ENCODE results near the gene CIT. TPM values are rescaled to one million over a fixed set of nuclear protein-coding genes. Genes with fewer than 3 reads are reported as not detected.

Gene CIT
- total RNA-seq, 2 donors from 2014 or later, result 0.95 to 2.3 TPM

DNA sequence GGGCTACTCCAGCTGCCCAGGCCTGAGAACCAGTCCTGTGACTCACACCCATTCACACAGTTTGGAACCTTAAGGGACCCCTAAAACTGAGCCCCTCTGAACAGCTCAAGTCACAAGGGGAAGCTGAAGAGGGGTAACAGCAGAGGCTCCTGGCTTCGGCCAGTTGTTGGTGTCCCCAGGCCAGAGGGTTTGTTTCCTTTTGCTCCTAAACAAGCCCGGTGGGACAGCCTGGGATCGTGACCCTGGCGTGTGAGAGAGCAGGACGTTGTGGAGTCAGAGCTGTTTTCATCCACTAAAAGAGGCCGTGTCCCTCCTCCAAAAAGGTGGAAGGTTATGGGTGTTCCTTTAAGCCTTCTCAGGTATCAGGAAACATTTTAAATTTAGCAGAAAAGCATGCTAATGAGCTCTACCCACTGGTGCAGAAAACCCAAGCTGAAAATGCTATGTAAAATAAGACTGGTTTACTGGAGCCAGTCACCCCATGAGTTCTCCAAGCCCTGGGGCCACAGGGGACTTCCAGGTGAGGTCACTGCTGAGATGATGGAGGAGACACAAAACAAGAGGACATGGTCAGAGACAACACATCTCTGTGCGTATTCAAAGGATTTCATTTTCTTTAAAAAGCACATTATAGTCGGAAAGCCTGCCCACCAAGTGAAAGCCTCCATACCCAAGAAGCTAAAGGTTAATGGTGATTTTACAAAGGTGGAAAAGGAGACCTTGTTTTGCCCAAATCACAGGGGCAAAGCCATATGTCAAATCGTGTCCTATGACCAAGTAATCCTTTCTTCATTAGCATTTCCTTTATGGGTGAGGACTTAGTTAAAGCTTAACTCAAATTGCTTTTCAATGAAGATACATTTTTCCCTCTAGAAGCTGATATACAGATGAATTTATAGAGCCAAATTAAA lies 195.1 kb downstream of the CIT start:
- peaks cover 29% of the 10 kb centered on the region for H3K36me3 ChIP-seq
- H3K9me3 ChIP-seq, result no peaks in the 10 kb centered on the region
- H3K4me3 ChIP-seq, result no peak overlapping the region
- ATAC-seq (ENCODE audit: insufficient number of reproducible peaks, low FRiP score, low read depth), result no peak
- DNase-seq (ENCODE audit: low spot score), result no peak
- no peak for TF ChIP-seq CTCF (IDR thresholded peaks at IDR 0.05)
- H3K27ac ChIP-seq, result peak overlapping the region in 1 of 2 donors; percentile 28
- no peaks in the 10 kb centered on the region for H3K4me1 ChIP-seq (ENCODE audit: control insufficient read depth in 1 of 2, low read depth in 2 of 2)
- H3K27me3 ChIP-seq (replicated peaks; ENCODE audit: insufficient read depth), result no peaks in the 10 kb centered on the region

DNA sequence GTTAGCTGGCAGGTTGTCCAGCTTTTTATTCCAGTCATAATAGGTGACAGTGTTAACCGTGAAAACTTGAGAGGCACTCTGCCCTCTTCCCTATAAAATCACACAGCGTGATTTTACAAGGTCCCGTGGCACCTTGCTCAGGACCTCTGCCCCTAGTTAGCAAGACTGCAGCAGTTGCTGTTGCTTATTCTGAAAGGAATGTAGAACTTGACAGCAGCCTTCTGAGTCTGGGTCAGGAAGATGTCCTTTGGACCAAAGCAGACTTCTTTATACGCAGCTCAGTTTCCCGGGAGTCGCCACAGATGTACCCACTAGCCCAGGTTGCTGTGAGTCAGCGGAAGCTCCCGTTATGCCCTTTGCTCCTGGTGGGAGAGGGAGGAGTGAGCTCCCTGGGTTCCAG lies 196.0 kb downstream of the CIT start:
- Histone ChIP-seq H3K4me1 (ENCODE audit: control insufficient read depth in 1 of 2, low read depth in 2 of 2) (no peaks in the 10 kb centered on the region), H3K36me3 (peaks cover 38% of the 10 kb centered on the region), H3K9me3 (no peaks in the 10 kb centered on the region), H3K4me3 (no peak overlapping the region), H3K27ac (no peak overlapping the region), H3K27me3 (replicated peaks; ENCODE audit: insufficient read depth) (no peaks in the 10 kb centered on the region)
- TF ChIP-seq CTCF (IDR thresholded peaks at IDR 0.05), result no peak
- no peak for ATAC-seq (ENCODE audit: insufficient number of reproducible peaks, low FRiP score, low read depth)
- DNase-seq (ENCODE audit: low spot score), result no peak

DNA sequence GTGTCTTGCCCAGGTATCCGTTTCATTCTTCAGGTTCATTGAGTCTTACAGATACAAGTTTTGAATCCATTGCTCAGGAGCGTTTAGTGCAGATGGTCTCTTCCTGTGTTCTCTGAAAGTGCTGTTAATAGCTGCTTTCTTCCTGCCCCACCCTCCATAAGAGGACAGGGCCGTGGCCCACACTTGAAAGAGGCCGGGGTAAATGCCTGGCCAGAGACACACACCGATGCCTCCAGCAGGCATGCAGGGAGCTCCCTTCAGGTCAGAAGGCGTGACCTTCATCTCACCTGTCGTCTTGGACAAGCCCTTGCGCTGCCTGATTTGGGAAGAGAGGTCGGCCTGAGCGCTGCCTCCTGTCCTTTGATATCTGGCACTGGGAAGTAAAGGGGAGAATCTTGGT lies 197.6 kb downstream of the CIT start:
- Histone ChIP-seq H3K4me1 (ENCODE audit: control insufficient read depth in 1 of 2, low read depth in 2 of 2) (no peaks in the 10 kb centered on the region), H3K9me3 (no peaks in the 10 kb centered on the region), H3K36me3 (peaks cover 52% of the 10 kb centered on the region), H3K27me3 (replicated peaks; ENCODE audit: insufficient read depth) (no peaks in the 10 kb centered on the region), H3K4me3 (no peak overlapping the region), H3K27ac (no peak overlapping the region)
- ATAC-seq (ENCODE audit: insufficient number of reproducible peaks, low FRiP score, low read depth) (no peak), DNase-seq (ENCODE audit: low spot score) (no peak)
- TF ChIP-seq CTCF (IDR thresholded peaks at IDR 0.05), result no peak

DNA sequence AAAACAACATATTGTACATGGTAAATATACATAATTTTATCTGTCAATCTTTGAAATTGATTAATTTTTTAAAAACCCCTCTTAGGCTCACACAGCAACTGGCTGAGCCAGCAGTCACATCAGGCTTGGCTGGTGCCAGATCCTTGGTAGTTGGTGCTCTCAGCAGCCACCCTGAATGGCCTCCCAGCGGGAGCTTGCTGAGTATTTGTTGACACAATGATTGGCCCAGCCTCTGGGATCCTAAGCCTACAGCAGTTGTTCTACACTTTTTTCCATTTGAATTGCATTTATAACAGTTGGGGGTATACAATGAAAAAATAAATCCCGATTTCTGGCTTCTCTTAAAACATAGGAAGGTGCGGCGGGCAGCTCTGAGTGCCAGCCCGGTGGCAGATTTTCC lies 198.0 kb downstream of the CIT start:
- Histone ChIP-seq H3K4me1 (ENCODE audit: control insufficient read depth in 1 of 2, low read depth in 2 of 2) (no peaks in the 10 kb centered on the region), H3K27me3 (replicated peaks; ENCODE audit: insufficient read depth) (no peaks in the 10 kb centered on the region), H3K36me3 (peaks cover 56% of the 10 kb centered on the region), H3K4me3 (no peak overlapping the region), H3K27ac (no peak overlapping the region), H3K9me3 (no peaks in the 10 kb centered on the region)
- DNase-seq (ENCODE audit: low spot score) (no peak), ATAC-seq (ENCODE audit: insufficient number of reproducible peaks, low FRiP score, low read depth) (no peak)
- TF ChIP-seq CTCF (IDR thresholded peaks at IDR 0.05), result no peak

DNA sequence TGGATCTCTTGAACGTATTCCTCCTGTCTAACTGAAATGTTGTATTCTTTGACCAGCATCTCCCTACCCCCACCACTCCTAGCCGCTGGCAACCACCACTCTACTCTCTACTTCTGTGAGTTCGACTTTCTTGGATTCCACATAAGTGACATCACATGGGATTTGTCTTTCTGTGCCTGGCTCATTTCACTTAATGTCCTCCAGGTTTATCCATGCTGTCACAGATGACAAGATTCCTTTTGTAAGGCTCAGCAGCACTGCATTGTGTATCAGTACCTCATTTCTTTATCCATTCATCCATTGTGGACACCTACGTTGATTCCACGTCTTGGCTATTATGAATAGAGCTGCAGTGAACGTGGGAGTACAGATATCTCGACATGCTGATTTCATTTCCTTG lies 198.7 kb downstream of the CIT start:
- peaks cover 62% of the 10 kb centered on the region for H3K36me3 ChIP-seq

More for the DNA sequence above, 198.7 kb downstream of the CIT start:
- no peak for DNase-seq (ENCODE audit: low spot score)
- Histone ChIP-seq H3K27me3 (replicated peaks; ENCODE audit: insufficient read depth) (no peaks in the 10 kb centered on the region), H3K27ac (no peak overlapping the region), H3K9me3 (no peaks in the 10 kb centered on the region), H3K4me3 (no peak overlapping the region), H3K4me1 (ENCODE audit: control insufficient read depth in 1 of 2, low read depth in 2 of 2) (no peaks in the 10 kb centered on the region)
- TF ChIP-seq CTCF (IDR thresholded peaks at IDR 0.05), result no peak
- no peak for ATAC-seq (ENCODE audit: insufficient number of reproducible peaks, low FRiP score, low read depth)
